ENCODE measurements around the gene INTS11. TPM values are rescaled to one million over a fixed set of nuclear protein-coding genes. Genes with fewer than 3 reads are reported as not detected.

INTS11 gene
- total and polyA plus RNA-seq, 2 of the 13 experiments (the other 11 are each of a cell fraction or from before 2014, with no cell fraction given): 52.8 to 94.8 TPM

- TF ChIP-seq ZNF609 (CRISPR knock-in tag; IDR thresholded peaks at IDR 0.05; ENCODE audit: borderline replicate concordance) (peak; percentile 45; the same call in 1 of the 2 replicates), ZNF235 (CRISPR knock-in tag; IDR thresholded peaks at IDR 0.05; ENCODE audit: borderline replicate concordance) (no peak), ZNF253 (CRISPR knock-in tag; IDR thresholded peaks at IDR 0.05; ENCODE audit: borderline replicate concordance) (no peak), ZNF740 (CRISPR knock-in tag; IDR thresholded peaks at IDR 0.05) (no peak), ZNF782 (CRISPR knock-in tag; IDR thresholded peaks at IDR 0.05; ENCODE audit: borderline replicate concordance) (no peak), HOXD1 (CRISPR knock-in tag; IDR thresholded peaks at IDR 0.05) (0 out of 2 replicates have a peak, but pooled peaks have one; percentile 54), ELF3 (CRISPR knock-in tag; IDR thresholded peaks at IDR 0.05) (no peak), SIN3B (IDR thresholded peaks at IDR 0.05; ENCODE audit: low read length) (no peak), ZNF263 (CRISPR knock-in tag; IDR thresholded peaks at IDR 0.05) (peak; percentile 59; the same call in 1 of the 2 replicates), RERE (CRISPR knock-in tag; IDR thresholded peaks at IDR 0.05; ENCODE audit: low read depth) (no peak), ZFY (CRISPR knock-in tag; IDR thresholded peaks at IDR 0.05) (peak; percentile 76), REXO4 (CRISPR knock-in tag; IDR thresholded peaks at IDR 0.05; ENCODE audit: borderline replicate concordance) (no peak), JARID2 (CRISPR knock-in tag; IDR thresholded peaks at IDR 0.05; ENCODE audit: insufficient replicate concordance) (no peak), IKZF4 (CRISPR knock-in tag; IDR thresholded peaks at IDR 0.05; ENCODE audit: borderline replicate concordance, low read depth, not compliant biosample characterization) (no peak), CEBPZ (IDR thresholded peaks at IDR 0.05; ENCODE audit: low read length) (no peak)
Observed at GRCh38 chr1:1306661-1307260, 17.7 kb downstream of the INTS11 start (continued).
